ENCODE results near the gene PRRC2A. TPM values are rescaled to one million over a fixed set of nuclear protein-coding genes. Genes with fewer than 3 reads are reported as not detected.
A peak's percentile ranks its signal among the peaks of the same experiment; 100 is the strongest.

The PRRC2A gene
- 100 to 1,000 TPM; 246 to 257 TPM for total RNA-seq

- peak within 1 kb of the TSS; percentile 91 for H3K4me3 Mint-ChIP-seq
- peaks cover 39% of the 10 kb centered on the region for H3K36me3 Mint-ChIP-seq
- H3K4me1 Mint-ChIP-seq (ENCODE audit: low read depth), result peaks cover 40% of the 10 kb centered on the region
- intact Hi-C loops (cut with micrococcal nuclease), result loop anchor here (1.0 to 2.0 kb wide), 8 partner anchors 32 to 348 kb away; partner anchors contain the start of genes ATP6V1G2, BAG6, DDX39B and HLA-C
- no peaks in the 10 kb centered on the region for H3K27me3 Mint-ChIP-seq
- ChIA-PET CTCF (interaction anchor here (0.8 to 1.3 kb wide), 4 partner anchors 22 to 79 kb away, joined by 3 to 6 read pairs (median 5); partner anchors contain the start of gene DDX39B), POLR2A (interaction anchor here (0.5 to 3.5 kb wide), 9 partner anchors 20 to 351 kb away, joined by 3 to 26 read pairs (median 5); partner anchors contain the start of genes BAG6, CSNK2B, DDX39B and DXO)
- DNase-seq, result no peak
- H3K27ac Mint-ChIP-seq, result peak within 1 kb of the TSS; percentile 98
- H3K9me3 Mint-ChIP-seq, result no peaks in the 10 kb centered on the region
Measured at GRCh38 chr6:31620586-31621319, at the start of gene PRRC2A. PRRC2A (plus strand) TSS chr6:31620715; CDS start chr6:31622790, 2,075 bp downstream.

- Mint-ChIP-seq H3K4me1 (ENCODE audit: low read depth) (peaks cover 68% of the 10 kb centered on the region), H3K27ac (peak within 1 kb of the TSS; percentile 99), H3K9me3 (no peaks in the 10 kb centered on the region), H3K4me3 (peak within 1 kb of the TSS; percentile 97), H3K27me3 (peaks cover 2% of the 10 kb centered on the region), H3K36me3 (peaks cover 42% of the 10 kb centered on the region)
- ChIA-PET CTCF (interaction anchor here (3.3 to 28.8 kb wide), 6 partner anchors 11 to 25 kb away, joined by 29 to 1658 read pairs (median 88); partner anchors contain the start of genes ATP6V1G2, DDX39B, LST1 and LTB), POLR2A (interaction anchor here (1.3 to 15.0 kb wide), 5 partner anchors 9 to 31 kb away, joined by 4 to 259 read pairs (median 55); partner anchors contain the start of genes DDX39B, LST1, LTB and TNF)
- intact Hi-C loops (cut with micrococcal nuclease), result loop anchor here (1.0 to 10.0 kb wide), 5 partner anchors 8 to 1283 kb away; partner anchors contain the start of genes ATP6V1G2, GPSM3, PBX2 and PSMB9
- DNase-seq, result peak; percentile 91
Measured at GRCh38 chr6:31572041-31572911, 48.2 kb upstream of the PRRC2A start, which contains the start of gene LTA. LTA (plus strand) TSS chr6:31572289; CDS start chr6:31572743, 454 bp downstream.

GRCh38 chr6:31573239-31574105, 47.0 kb upstream of the PRRC2A start:
- H3K9me3 Mint-ChIP-seq, result no peaks in the 10 kb centered on the region

GRCh38 chr6:31574106-31575061, 46.1 kb upstream of the PRRC2A start:
- peak; percentile 78 for DNase-seq
- Mint-ChIP-seq H3K27ac (peak overlapping the region; percentile 99), H3K9me3 (no peaks in the 10 kb centered on the region), H3K36me3 (peaks cover 58% of the 10 kb centered on the region), H3K4me1 (ENCODE audit: low read depth) (peaks cover 59% of the 10 kb centered on the region), H3K4me3 (peak overlapping the region; percentile 97), H3K27me3 (peaks cover 2% of the 10 kb centered on the region)
- intact Hi-C loops (cut with micrococcal nuclease), result loop anchor here (2.0 to 10.0 kb wide), 5 partner anchors 16 to 1280 kb away; partner anchors contain the start of genes GPSM3, HLA-C, PBX2 and PSMB9
- ChIA-PET POLR2A (interaction anchor here (0.7 to 18.2 kb wide), 14 partner anchors 3 to 615 kb away, joined by 3 to 259 read pairs (median 12); partner anchors contain the start of genes ATP6V1G2, BAG6, DDX39B and GPANK1), CTCF (interaction anchor here (0.7 to 28.8 kb wide), 4 partner anchors 9 to 82 kb away, joined by 4 to 1658 read pairs (median 380); partner anchors contain the start of genes ATP6V1G2, DDX39B, LST1 and LTB)

More at GRCh38 chr6:31573239-31574105, 47.0 kb upstream of the PRRC2A start:
- Mint-ChIP-seq H3K4me1 (ENCODE audit: low read depth) (peaks cover 60% of the 10 kb centered on the region), H3K4me3 (peak overlapping the region; percentile 97), H3K27ac (peak overlapping the region; percentile 99), H3K27me3 (peaks cover 2% of the 10 kb centered on the region), H3K36me3 (peaks cover 51% of the 10 kb centered on the region)
- CTCF ChIA-PET, result interaction anchor here (1.9 to 28.8 kb wide), 3 partner anchors 10 to 21 kb away, joined by 21 to 1658 read pairs (median 740); partner anchors contain the start of genes ATP6V1G2, DDX39B, LST1 and LTB
- DNase-seq, result peak; percentile 20
- intact Hi-C loops (cut with micrococcal nuclease), result loop anchor here (2.0 to 10.0 kb wide), 4 partner anchors 15 to 1281 kb away; partner anchors contain the start of genes GPSM3, PBX2, PSMB9 and TAP1
- POLR2A ChIA-PET, result interaction anchor here (0.9 to 18.2 kb wide), 6 partner anchors 2 to 78 kb away, joined by 3 to 259 read pairs (median 174); partner anchors contain the start of genes ATP6V1G2, BAG6, LST1 and LTA

- DNase-seq, result peak; percentile 93
- peaks cover 60% of the 10 kb centered on the region for H3K36me3 Mint-ChIP-seq
- CTCF ChIA-PET, result interaction anchor here (0.6 to 28.8 kb wide), 3 partner anchors 17 to 45 kb away, joined by 3 to 1658 read pairs (median 740); partner anchors contain the start of genes ATP6V1G2, DDX39B, LST1 and NCR3
- POLR2A ChIA-PET, result interaction anchor here (0.7 to 18.2 kb wide), 13 partner anchors 4 to 287 kb away, joined by 3 to 259 read pairs (median 16); partner anchors contain the start of genes ATP6V1G2, DDX39B, GPANK1 and LSM2
- H3K4me3 Mint-ChIP-seq, result peak within 1 kb of the TSS; percentile 97
- H3K27ac Mint-ChIP-seq, result peak within 1 kb of the TSS; percentile 99
- peaks cover 2% of the 10 kb centered on the region for H3K27me3 Mint-ChIP-seq
- H3K4me1 Mint-ChIP-seq (ENCODE audit: low read depth), result peaks cover 54% of the 10 kb centered on the region
- intact Hi-C loops (cut with micrococcal nuclease), result loop anchor here (2.0 to 10.0 kb wide), 4 partner anchors 17 to 1279 kb away; partner anchors contain the start of genes GPSM3, HLA-C, PBX2 and PSMB9
- H3K9me3 Mint-ChIP-seq, result no peaks in the 10 kb centered on the region
Measured at GRCh38 chr6:31575335-31575901, 45.1 kb upstream of the PRRC2A start, which contains the start of gene TNF. TNF (plus strand) TSS chr6:31575565; CDS start chr6:31575742, 177 bp downstream.

GRCh38 chr6:31575952-31576685, 44.4 kb upstream of the PRRC2A start:
- H3K4me1 Mint-ChIP-seq (ENCODE audit: low read depth), result peaks cover 49% of the 10 kb centered on the region
- H3K27ac Mint-ChIP-seq, result peak overlapping the region; percentile 99
- peaks cover 65% of the 10 kb centered on the region for H3K36me3 Mint-ChIP-seq
- H3K27me3 Mint-ChIP-seq, result peaks cover 2% of the 10 kb centered on the region
- no peaks in the 10 kb centered on the region for H3K9me3 Mint-ChIP-seq
- no peak for DNase-seq
- ChIA-PET CTCF (interaction anchor here (0.6 to 28.8 kb wide), 5 partner anchors 8 to 44 kb away, joined by 3 to 1658 read pairs (median 7); partner anchors contain the start of genes ATP6V1G2, DDX39B, LST1 and NCR3), POLR2A (interaction anchor here (1.1 to 18.2 kb wide), 9 partner anchors 4 to 237 kb away, joined by 3 to 259 read pairs (median 115); partner anchors contain the start of genes ATP6V1G2, DDX39B, LST1 and LTA)
- peak overlapping the region; percentile 97 for H3K4me3 Mint-ChIP-seq
- intact Hi-C loops (cut with micrococcal nuclease), result loop anchor here (2.0 to 10.0 kb wide), 4 partner anchors 17 to 1279 kb away; partner anchors contain the start of genes GPSM3, HLA-C, PBX2 and PSMB9

GRCh38 chr6:31576897-31577578, 43.5 kb upstream of the PRRC2A start:
- H3K27me3 Mint-ChIP-seq, result peaks cover 2% of the 10 kb centered on the region
- peak overlapping the region; percentile 99 for H3K27ac Mint-ChIP-seq
- DNase-seq, result peak; percentile 85
- intact Hi-C loops (cut with micrococcal nuclease), result loop anchor here (5.0 to 10.0 kb wide), 3 partner anchors 305 to 1278 kb away; partner anchors contain the start of genes GPSM3, HLA-C, PBX2 and PSMB9
- POLR2A ChIA-PET, result interaction anchor here (0.9 to 18.2 kb wide), 10 partner anchors 5 to 236 kb away, joined by 3 to 259 read pairs (median 74); partner anchors contain the start of genes ATP6V1G2, DDX39B, GPANK1 and LST1
- no peaks in the 10 kb centered on the region for H3K9me3 Mint-ChIP-seq
- peaks cover 41% of the 10 kb centered on the region for H3K4me1 Mint-ChIP-seq (ENCODE audit: low read depth)
- peak overlapping the region; percentile 97 for H3K4me3 Mint-ChIP-seq
- H3K36me3 Mint-ChIP-seq, result peaks cover 74% of the 10 kb centered on the region
- CTCF ChIA-PET, result interaction anchor here (1.1 to 28.8 kb wide), 4 partner anchors 8 to 24 kb away, joined by 4 to 1658 read pairs (median 374); partner anchors contain the start of genes ATP6V1G2, DDX39B, LST1 and NCR3

All from activated CD4-positive, alpha-beta memory T cell treated with anti-CD3 and anti-CD28 coated beads for 36 hours (primary cell).